ENCODE data around the gene OPRL1. TPM values are rescaled to one million over a fixed set of nuclear protein-coding genes. Genes with fewer than 3 reads are reported as not detected.

Gene OPRL1
- total RNA-seq, 1 donor from 2014 or later, result 0.52 TPM

GRCh38 chr20:64055893-64056638 is 23.8 kb upstream of the OPRL1 start:
- H3K36me3 ChIP-seq (ENCODE audit: control insufficient read depth in 3 of 3, insufficient read depth in 3 of 3, low read length in 3 of 3), result no peaks in the 10 kb centered on the region
- peaks cover 2 to 22% (median 18%) of the 10 kb centered on the region in 3 donors for H3K4me1 ChIP-seq (ENCODE audit: control insufficient read depth in 3 of 3, insufficient read depth in 3 of 3, low read length in 3 of 3)
- H3K9ac ChIP-seq (ENCODE audit: low read depth in 1 of 3, low read length in 3 of 3), result peak overlapping the region in 1 of 3 donors; percentile 45
- H3K9me3 ChIP-seq (ENCODE audit: control insufficient read depth in 3 of 3, low read length in 3 of 3), result no peaks in the 10 kb centered on the region
- H3K27me3 ChIP-seq (ENCODE audit: control insufficient read depth in 3 of 3, insufficient read depth in 3 of 3, low read length in 3 of 3), result peaks cover 22 to 56% (median 46%) of the 10 kb centered on the region in 3 donors
- H3K4me3 ChIP-seq (ENCODE audit: low read length in 3 of 3), result peak overlapping the region in 1 of 3 donors; percentile 13
- H3K27ac ChIP-seq (ENCODE audit: low read depth, low read length), result peak overlapping the region; percentile 76

- Histone ChIP-seq H3K4me1 (ENCODE audit: control insufficient read depth in 3 of 3, insufficient read depth in 3 of 3, low read length in 3 of 3) (peaks cover 2 to 22% (median 18%) of the 10 kb centered on the region in 3 donors), H3K27ac (ENCODE audit: low read depth, low read length) (peak overlapping the region; percentile 66), H3K9ac (ENCODE audit: low read depth in 1 of 3, low read length in 3 of 3) (no peak overlapping the region), H3K4me3 (ENCODE audit: low read length in 3 of 3) (no peak overlapping the region), H3K36me3 (ENCODE audit: control insufficient read depth in 3 of 3, insufficient read depth in 3 of 3, low read length in 3 of 3) (no peaks in the 10 kb centered on the region), H3K27me3 (ENCODE audit: control insufficient read depth in 3 of 3, insufficient read depth in 3 of 3, low read length in 3 of 3) (peaks cover 17 to 51% (median 41%) of the 10 kb centered on the region in 3 donors), H3K9me3 (ENCODE audit: control insufficient read depth in 3 of 3, low read length in 3 of 3) (no peaks in the 10 kb centered on the region)
Observed at GRCh38 chr20:64056639-64056888, 23.3 kb upstream of the OPRL1 start.

- peak overlapping the region in 2 of 3 donors; percentile 45 to 49 for H3K4me3 ChIP-seq (ENCODE audit: low read length in 3 of 3)
- H3K36me3 ChIP-seq (ENCODE audit: control insufficient read depth in 3 of 3, insufficient read depth in 3 of 3, low read length in 3 of 3), result no peaks in the 10 kb centered on the region
- peaks cover 3 to 24% (median 19%) of the 10 kb centered on the region in 3 donors for H3K4me1 ChIP-seq (ENCODE audit: control insufficient read depth in 3 of 3, insufficient read depth in 3 of 3, low read length in 3 of 3)
- H3K9ac ChIP-seq (ENCODE audit: low read depth in 1 of 3, low read length in 3 of 3), result peak overlapping the region in 2 of 3 donors; percentile 33 to 43
- H3K27me3 ChIP-seq (ENCODE audit: control insufficient read depth in 3 of 3, insufficient read depth in 3 of 3, low read length in 3 of 3), result peaks cover 13 to 46% (median 36%) of the 10 kb centered on the region in 3 donors
- H3K27ac ChIP-seq (ENCODE audit: low read depth, low read length), result peak overlapping the region; percentile 66
- H3K9me3 ChIP-seq (ENCODE audit: control insufficient read depth in 3 of 3, low read length in 3 of 3), result no peaks in the 10 kb centered on the region
Observed at GRCh38 chr20:64056889-64057627, 22.8 kb upstream of the OPRL1 start.

GRCh38 chr20:64057628-64058498 is 22.0 kb upstream of the OPRL1 start:
- Histone ChIP-seq H3K27ac (ENCODE audit: low read depth, low read length) (peak overlapping the region; percentile 66), H3K9ac (ENCODE audit: low read depth in 1 of 3, low read length in 3 of 3) (peak overlapping the region in 1 of 3 donors; percentile 33), H3K27me3 (ENCODE audit: control insufficient read depth in 3 of 3, insufficient read depth in 3 of 3, low read length in 3 of 3) (peaks cover 10 to 39% (median 29%) of the 10 kb centered on the region in 3 donors), H3K9me3 (ENCODE audit: control insufficient read depth in 3 of 3, low read length in 3 of 3) (no peaks in the 10 kb centered on the region), H3K36me3 (ENCODE audit: control insufficient read depth in 3 of 3, insufficient read depth in 3 of 3, low read length in 3 of 3) (no peaks in the 10 kb centered on the region), H3K4me3 (ENCODE audit: low read length in 3 of 3) (peak overlapping the region in 1 of 3 donors; percentile 45), H3K4me1 (ENCODE audit: control insufficient read depth in 3 of 3, insufficient read depth in 3 of 3, low read length in 3 of 3) (peaks cover 8 to 30% (median 22%) of the 10 kb centered on the region in 3 donors)

- Histone ChIP-seq H3K27ac (ENCODE audit: low read depth, low read length) (no peak overlapping the region), H3K4me3 (ENCODE audit: low read length in 3 of 3) (no peak overlapping the region), H3K36me3 (ENCODE audit: control insufficient read depth in 3 of 3, insufficient read depth in 3 of 3, low read length in 3 of 3) (no peaks in the 10 kb centered on the region), H3K9me3 (ENCODE audit: control insufficient read depth in 3 of 3, low read length in 3 of 3) (no peaks in the 10 kb centered on the region), H3K4me1 (ENCODE audit: control insufficient read depth in 3 of 3, insufficient read depth in 3 of 3, low read length in 3 of 3) (peaks cover 8 to 28% (median 19%) of the 10 kb centered on the region in 3 donors), H3K9ac (ENCODE audit: low read depth in 1 of 3, low read length in 3 of 3) (no peak overlapping the region), H3K27me3 (ENCODE audit: control insufficient read depth in 3 of 3, insufficient read depth in 3 of 3, low read length in 3 of 3) (peaks cover 10 to 33% (median 23%) of the 10 kb centered on the region in 3 donors)
Observed at GRCh38 chr20:64058536-64058935, 21.3 kb upstream of the OPRL1 start.

- Histone ChIP-seq H3K9ac (ENCODE audit: low read depth in 1 of 3, low read length in 3 of 3) (peak overlapping the region; percentile 85 to 89 (median 85)), H3K27ac (ENCODE audit: low read depth, low read length) (peak overlapping the region; percentile 73), H3K36me3 (ENCODE audit: control insufficient read depth in 3 of 3, insufficient read depth in 3 of 3, low read length in 3 of 3) (no peaks in the 10 kb centered on the region), H3K27me3 (ENCODE audit: control insufficient read depth in 3 of 3, insufficient read depth in 3 of 3, low read length in 3 of 3) (peaks cover 3 to 9% (median 5%) of the 10 kb centered on the region in 3 donors), H3K9me3 (ENCODE audit: control insufficient read depth in 3 of 3, low read length in 3 of 3) (no peaks in the 10 kb centered on the region), H3K4me1 (ENCODE audit: control insufficient read depth in 3 of 3, insufficient read depth in 3 of 3, low read length in 3 of 3) (peaks cover 19 to 34% (median 31%) of the 10 kb centered on the region in 3 donors), H3K4me3 (ENCODE audit: low read length in 3 of 3) (peak overlapping the region; percentile 72 to 82 (median 76))
Observed at GRCh38 chr20:64062276-64062595, 17.6 kb upstream of the OPRL1 start.

- Histone ChIP-seq H3K27me3 (ENCODE audit: control insufficient read depth in 3 of 3, insufficient read depth in 3 of 3, low read length in 3 of 3) (peaks cover 0 to 4% (median 0%) of the 10 kb centered on the region in 3 donors), H3K4me3 (ENCODE audit: low read length in 3 of 3) (peak within 1 kb of the TSS; percentile 78 to 85 (median 82)), H3K9me3 (ENCODE audit: control insufficient read depth in 3 of 3, low read length in 3 of 3) (no peaks in the 10 kb centered on the region), H3K36me3 (ENCODE audit: control insufficient read depth in 3 of 3, insufficient read depth in 3 of 3, low read length in 3 of 3) (no peaks in the 10 kb centered on the region), H3K27ac (ENCODE audit: low read depth, low read length) (peak within 1 kb of the TSS; percentile 73), H3K4me1 (ENCODE audit: control insufficient read depth in 3 of 3, insufficient read depth in 3 of 3, low read length in 3 of 3) (peaks cover 18 to 32% (median 31%) of the 10 kb centered on the region in 3 donors), H3K9ac (ENCODE audit: low read depth in 1 of 3, low read length in 3 of 3) (peak within 1 kb of the TSS; percentile 85 to 89 (median 85))
Observed at GRCh38 chr20:64062596-64063388, 17.1 kb upstream of the OPRL1 start, which contains the start of gene TCEA2. TSS of gene TCEA2 (plus strand) at chr20:64063198. CDS start at chr20:64063313, 115 bp downstream.

- Histone ChIP-seq H3K9me3 (ENCODE audit: control insufficient read depth in 3 of 3, low read length in 3 of 3) (no peaks in the 10 kb centered on the region), H3K27ac (ENCODE audit: low read depth, low read length) (peak overlapping the region; percentile 25), H3K9ac (ENCODE audit: low read depth in 1 of 3, low read length in 3 of 3) (peak overlapping the region; percentile 76 to 89 (median 76)), H3K4me3 (ENCODE audit: low read length in 3 of 3) (peak overlapping the region; percentile 78 to 85 (median 82)), H3K36me3 (ENCODE audit: control insufficient read depth in 3 of 3, insufficient read depth in 3 of 3, low read length in 3 of 3) (no peaks in the 10 kb centered on the region), H3K4me1 (ENCODE audit: control insufficient read depth in 3 of 3, insufficient read depth in 3 of 3, low read length in 3 of 3) (peaks cover 16 to 28% (median 27%) of the 10 kb centered on the region in 3 donors), H3K27me3 (ENCODE audit: control insufficient read depth in 3 of 3, insufficient read depth in 3 of 3, low read length in 3 of 3) (no peaks in the 10 kb centered on the region)
Observed at GRCh38 chr20:64063389-64064144, 16.3 kb upstream of the OPRL1 start.

Measured in skeletal muscle tissue (tissue), 4 donors.